HG03196 (cell line): ENCODE data around the gene HSD3B1.

ENCODE experiments used
- ATAC-seq: cut with Tn5 transposase; IDR thresholded peaks from one replicate; pipeline ENCODE4 v1.9.1; 2021; ENCODE audit not compliant: unreplicated experiment

Gene HSD3B1

GRCh38 chr1:119506941-119507340 lies at the start of gene HSD3B1:
Gene HSD3B1 (plus strand): TSS chr1:119507210. CDS start chr1:119507477, 267 bp downstream.
- no peak for ATAC-seq

DNA sequence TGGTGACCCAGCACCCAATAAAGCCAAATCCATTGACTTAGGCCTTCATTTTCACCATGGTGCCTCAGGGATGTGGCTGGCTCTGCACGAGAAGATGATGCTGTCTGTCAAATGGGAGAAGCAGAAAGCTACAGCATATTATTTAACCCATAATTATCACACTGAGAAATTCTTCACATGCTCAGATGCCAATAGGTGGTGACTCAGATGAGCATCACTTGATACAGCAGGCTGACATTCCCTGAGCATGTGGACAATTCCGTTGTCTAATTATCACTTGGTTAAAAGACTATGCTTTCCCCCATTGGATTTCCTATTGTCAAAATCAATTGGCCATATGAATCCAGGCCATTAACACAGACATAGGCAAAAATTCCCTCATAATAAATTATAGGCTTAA lies 44.0 kb upstream of the HSD3B1 start:
- no peak for ATAC-seq

- ATAC-seq = no peak
These were observed 43.4 kb upstream of the HSD3B1 start for GRCh38 chr1:119463569-119463968.

DNA sequence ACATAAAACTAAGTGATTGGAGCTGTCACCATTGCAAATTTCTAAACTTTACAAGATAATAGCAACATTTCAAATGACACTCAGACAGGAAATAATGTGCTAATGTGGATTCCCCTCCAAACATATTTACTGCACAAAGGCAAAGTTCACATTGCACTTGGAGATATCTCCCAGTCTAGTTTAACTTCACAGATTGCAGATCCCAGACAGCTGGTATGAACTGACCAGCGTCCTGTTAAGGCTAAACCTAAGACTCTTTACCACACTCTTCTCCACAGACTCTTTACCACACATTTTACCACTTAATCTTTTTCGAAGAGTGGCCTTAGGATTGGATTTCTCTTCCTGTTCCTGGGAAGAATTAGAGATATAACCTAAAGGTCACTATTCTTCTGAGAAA lies 40.6 kb upstream of the HSD3B1 start:
- ATAC-seq = no peak

DNA sequence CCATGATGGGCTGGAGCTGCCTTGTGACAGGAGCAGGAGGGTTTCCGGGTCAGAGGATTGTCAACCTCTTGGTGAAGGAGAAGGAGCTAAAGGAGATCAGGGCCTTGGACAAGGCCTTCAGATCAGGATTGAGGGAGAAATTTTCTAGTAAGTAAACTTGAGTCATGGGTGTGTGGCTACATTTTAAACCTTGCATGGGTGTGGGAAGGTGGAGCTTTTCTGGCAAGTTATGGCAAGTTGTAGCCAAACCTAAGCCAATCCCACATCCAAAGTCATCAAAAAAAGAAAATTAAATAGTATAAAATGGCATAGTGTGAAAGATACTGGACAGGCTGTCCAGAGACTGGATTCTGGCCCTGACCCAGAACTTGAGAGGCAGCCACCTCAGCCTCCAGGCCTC lies 39.8 kb upstream of the HSD3B1 start:
- ATAC-seq = no peak

GRCh38 chr1:119467857-119468668 lies 38.9 kb upstream of the HSD3B1 start:
- ATAC-seq = no peak

DNA sequence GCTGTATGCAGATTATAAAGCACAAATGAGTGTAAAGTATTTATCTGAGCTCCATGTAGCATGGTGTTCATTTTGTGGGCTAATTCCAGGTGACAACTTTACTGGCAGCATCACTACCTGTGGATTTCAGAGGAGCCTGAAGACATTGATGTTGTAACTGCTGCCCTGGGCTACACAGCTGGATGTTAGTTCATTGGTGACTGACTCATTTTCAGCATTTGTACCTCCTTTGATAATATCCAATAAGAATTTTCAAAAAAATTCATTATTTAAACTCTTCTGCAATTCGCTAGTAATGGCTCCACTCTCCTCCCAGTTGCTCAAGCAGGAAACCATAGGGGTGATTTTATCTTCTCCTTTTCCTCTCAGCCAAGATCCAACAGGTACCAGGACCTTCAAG lies 37.3 kb upstream of the HSD3B1 start:
- no peak for ATAC-seq

GRCh38 chr1:119470377-119470776 lies 36.6 kb upstream of the HSD3B1 start:
- ATAC-seq = no peak

DNA sequence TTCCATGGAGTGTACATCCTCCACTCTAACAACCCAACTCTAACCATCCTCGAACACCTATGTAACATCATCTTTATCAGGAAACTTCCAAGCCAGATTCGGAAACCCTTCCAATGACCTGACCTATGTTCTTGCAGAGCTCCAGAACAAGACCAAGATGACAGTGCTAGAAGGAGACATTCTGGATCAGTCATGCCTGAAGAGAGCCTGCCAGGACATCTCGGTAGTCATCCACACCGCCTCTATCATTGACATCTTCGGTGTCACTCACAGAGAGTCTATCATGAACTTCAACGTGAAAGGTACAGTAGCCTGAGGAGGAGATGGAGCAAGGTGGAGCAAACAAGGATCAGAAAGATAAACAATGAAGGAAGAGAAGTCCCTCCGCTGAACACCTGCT lies 36.1 kb upstream of the HSD3B1 start:
- ATAC-seq = no peak

DNA sequence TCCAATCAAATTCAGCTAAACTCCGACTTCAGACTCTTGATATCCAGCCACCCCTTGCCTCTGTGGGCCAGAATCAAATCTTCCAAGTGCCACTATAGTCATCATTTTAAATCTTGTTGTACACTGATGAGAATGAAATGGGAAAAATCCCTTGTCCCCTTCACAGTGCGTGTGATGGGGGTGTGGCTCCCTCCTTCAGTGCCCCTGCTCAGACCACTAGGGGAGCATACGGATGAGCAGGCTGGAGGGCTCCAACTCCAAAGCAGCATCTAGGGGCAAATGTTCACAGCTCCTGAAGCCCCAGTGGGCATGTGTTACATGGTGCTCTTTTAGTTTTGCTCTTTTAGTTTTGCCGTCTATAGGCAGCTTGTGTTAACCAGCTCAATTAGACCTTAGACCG lies 35.4 kb upstream of the HSD3B1 start:
- ATAC-seq = no peak

GRCh38 chr1:119472080-119472818 lies 34.8 kb upstream of the HSD3B1 start:
- no peak for ATAC-seq

DNA sequence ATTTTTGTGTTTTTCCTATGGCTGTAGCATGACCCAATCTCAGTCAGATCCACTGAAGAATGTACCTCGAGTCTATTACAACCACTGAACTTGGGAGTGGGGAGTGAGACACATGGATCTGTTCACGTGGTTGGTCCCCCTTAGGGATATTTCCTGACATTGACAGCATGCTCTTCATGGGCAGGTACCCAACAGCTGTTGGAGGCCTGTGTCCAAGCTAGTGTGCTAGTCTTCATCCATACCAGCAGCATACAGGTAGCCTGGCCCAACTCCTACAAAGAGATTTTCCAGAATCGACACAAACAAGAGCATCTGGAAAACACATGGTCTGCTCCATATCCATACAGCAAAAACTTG lies 34.2 kb upstream of the HSD3B1 start:
- ATAC-seq = no peak

DNA sequence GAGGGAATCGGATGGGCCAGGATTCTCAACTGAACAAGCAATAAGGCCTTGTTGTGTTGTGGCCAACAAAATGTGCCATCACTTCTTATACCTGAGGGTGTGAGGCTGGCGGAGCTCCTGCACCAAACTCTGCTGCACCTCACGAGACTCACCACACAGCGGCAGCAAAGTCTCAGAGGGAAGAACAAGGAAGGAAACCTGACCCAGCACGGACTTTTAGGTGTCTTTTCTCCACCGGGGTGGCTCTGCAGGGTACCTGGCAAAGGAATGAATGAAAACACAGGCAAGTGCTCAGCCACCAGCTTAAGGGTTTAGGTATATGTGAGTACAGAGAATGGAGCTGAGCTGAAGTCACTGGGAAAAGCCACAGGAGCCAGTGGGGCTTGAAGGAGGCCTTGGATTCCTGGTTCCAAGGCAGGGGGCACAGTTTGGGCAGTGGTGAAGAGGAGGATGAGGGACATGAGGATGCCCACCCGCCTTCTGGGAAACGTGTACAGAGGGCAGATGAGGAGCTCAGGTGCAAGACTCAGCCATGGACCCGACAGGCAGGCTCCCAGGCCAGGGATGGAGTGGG lies 31.1 kb upstream of the HSD3B1 start:
- no peak for ATAC-seq

GRCh38 chr1:119477710-119478109 lies 29.3 kb upstream of the HSD3B1 start:
- no peak for ATAC-seq

DNA sequence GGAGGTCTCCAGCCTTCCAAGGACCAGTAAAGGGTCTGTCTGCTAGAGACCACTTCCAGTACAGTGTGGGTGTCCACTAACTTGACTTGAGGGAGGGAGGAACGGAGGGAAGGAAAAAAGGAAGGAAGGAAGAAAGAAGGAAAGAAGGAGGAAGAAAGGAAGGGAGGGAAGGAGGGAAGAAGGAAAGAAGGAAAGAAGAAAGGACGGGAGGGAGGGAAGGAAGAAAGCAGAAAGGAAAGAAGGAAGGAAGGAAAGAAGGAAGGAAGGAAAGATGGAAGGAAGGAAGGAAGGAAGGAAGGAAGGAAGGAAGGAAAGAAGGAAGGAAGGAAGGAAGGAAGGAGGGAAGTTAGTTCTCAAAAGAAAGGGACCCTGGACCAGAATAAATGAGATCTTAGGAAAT lies 26.8 kb upstream of the HSD3B1 start:
- ATAC-seq = no peak

DNA sequence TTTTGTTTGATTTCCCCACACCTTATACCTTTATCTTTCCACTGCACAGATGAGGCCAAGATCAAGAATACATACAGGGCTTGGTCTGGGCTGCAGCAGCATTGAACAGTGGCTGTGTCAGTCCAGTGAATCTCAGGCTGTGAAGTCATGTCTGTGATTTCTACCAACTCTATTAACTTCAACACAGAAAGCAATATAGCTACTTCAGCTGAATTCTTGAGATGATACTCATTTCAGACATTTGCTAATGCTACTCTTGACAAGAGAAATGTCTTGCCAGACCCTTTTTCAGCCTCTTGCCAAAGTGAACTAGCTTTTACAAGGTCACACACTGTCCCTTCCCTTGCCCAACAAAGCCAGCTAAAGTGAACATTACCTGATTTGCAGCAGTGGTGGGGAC lies 25.1 kb upstream of the HSD3B1 start:
- no peak for ATAC-seq

- ATAC-seq = no peak
These were observed 24.2 kb upstream of the HSD3B1 start for GRCh38 chr1:119482517-119483425.

DNA sequence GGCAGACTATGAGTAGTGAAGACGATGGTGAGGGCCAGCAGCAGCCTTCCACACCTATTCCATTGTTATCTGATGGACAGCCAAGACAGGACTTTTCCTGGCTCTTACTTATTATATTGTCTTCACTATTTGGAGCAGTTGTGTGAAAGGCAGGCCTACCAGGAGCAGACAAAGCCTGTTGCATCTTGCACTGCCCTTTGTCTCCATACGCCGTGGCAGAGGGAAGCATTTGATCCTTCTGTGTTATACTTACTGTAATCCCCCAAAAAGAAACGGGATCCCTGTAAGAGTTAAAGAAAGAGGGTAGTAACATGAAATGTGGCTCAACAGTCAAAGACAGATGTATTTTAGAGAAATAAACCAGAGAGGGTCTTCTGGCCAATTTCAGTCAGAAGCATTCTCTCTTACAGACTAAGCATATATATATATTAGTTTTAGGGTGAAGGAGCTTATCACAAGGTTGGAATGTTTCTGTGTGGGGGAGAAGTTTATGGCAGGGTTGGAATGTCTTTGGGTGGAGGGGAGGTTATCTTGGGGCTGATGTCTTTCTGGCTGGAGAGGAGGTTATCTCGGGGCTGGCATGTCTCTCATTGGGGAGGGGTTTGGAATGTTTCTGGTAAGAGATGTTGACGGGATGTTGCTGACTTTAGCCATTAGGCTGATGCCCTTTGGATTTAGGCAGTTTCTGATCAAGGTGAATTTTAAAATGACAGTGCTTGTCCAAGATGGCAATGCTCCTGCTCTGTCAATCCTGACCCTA lies 23.4 kb upstream of the HSD3B1 start:
- no peak for ATAC-seq

- no peak for ATAC-seq
These were observed 21.8 kb upstream of the HSD3B1 start for GRCh38 chr1:119485201-119485600.

DNA sequence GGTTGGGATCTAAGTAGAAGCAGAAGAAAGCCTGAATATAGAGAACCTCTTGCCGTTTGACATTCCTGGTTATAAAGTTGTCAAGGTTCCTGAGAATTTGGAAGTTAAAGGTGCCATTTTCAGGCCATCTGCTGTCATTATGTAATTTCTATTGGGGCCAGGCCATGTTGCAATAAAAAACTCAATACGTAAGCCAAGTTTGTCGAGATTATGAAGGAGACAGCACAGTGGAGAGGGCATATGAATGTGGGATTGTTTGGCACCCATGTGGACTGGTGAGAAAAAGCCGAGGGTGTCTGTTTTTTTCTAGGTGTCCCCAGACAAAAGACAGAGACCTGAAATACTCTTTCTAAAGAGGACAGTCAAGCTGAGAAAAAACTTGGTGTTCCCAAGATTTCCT lies 18.8 kb upstream of the HSD3B1 start:
- ATAC-seq = no peak
